ENCODE results near the gene SKI.

SKI gene

GRCh38 chr1:2289607-2290006, 61.5 kb downstream of the SKI start:
- H3K79me2 ChIP-seq (ENCODE audit: insufficient read depth, low read length), result peaks cover 53% of the 10 kb centered on the region
- no peaks in the 10 kb centered on the region for H3K9me3 ChIP-seq (ENCODE audit: insufficient read depth, low read length, severe bottlenecking)
- peak overlapping the region; percentile 83 for H3K27ac ChIP-seq (ENCODE audit: low read length)
- H3K9ac ChIP-seq (ENCODE audit: low read depth, low read length), result peak overlapping the region; percentile 50
- peak overlapping the region; percentile 67 for H3K4me2 ChIP-seq (ENCODE audit: insufficient read depth, low read length)
- TF ChIP-seq CTCF (IDR thresholded peaks at IDR 0.05; ENCODE audit: borderline replicate concordance, extremely low read depth, low read length, poor library complexity, severe bottlenecking) (no peak), EZH2 (IDR thresholded peaks at IDR 0.05; ENCODE audit: borderline replicate concordance, low read depth, low read length, severe bottlenecking) (no peak)
- H3K4me3 ChIP-seq (ENCODE audit: low read depth in 1 of 2, low read length in 2 of 2), result peak overlapping the region in 1 of 2 experiments; percentile 51; a peak in 2 of 4 replicates
- no peak overlapping the region for H2AFZ ChIP-seq (ENCODE audit: low read depth, low read length)
- no peaks in the 10 kb centered on the region for H3K36me3 ChIP-seq (ENCODE audit: insufficient read depth, low read length)
- ATAC-seq (ENCODE audit: insufficient read depth, low read depth), result no peak
- no peak for DNase-seq
- peaks cover 78% of the 10 kb centered on the region for H4K20me1 ChIP-seq (ENCODE audit: insufficient read depth, low read length)
- H3K4me1 ChIP-seq (ENCODE audit: insufficient read depth, low read length), result peaks cover 43% of the 10 kb centered on the region
- H3K27me3 ChIP-seq (ENCODE audit: insufficient read depth, low read length, poor library complexity), result no peaks in the 10 kb centered on the region

DNA sequence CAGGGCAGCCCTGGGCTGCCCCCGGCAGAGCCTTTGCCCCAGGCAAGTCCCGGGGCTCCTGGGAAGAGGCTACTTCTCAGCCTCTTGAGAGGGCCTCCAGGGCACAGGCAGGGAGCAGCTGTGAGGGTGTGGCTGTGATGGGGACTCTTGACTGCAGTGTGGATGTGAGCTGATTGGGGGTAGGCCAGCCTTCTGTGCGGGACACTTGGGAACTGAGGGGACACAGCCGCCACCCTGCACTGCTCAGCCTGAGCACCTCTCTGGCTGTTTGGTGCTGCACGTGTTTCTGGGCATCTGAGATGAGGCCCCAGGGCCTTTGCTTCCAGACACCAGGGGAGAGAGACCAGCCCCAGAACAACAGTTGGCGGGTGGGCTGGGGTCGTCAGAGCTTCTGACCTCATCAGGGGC, 62.1 kb downstream of the SKI start:
- peak overlapping the region; percentile 50 for H3K9ac ChIP-seq (ENCODE audit: low read depth, low read length)
- peak overlapping the region; percentile 83 for H3K27ac ChIP-seq (ENCODE audit: low read length)
- H3K79me2 ChIP-seq (ENCODE audit: insufficient read depth, low read length), result peaks cover 59% of the 10 kb centered on the region
- TF ChIP-seq EZH2 (IDR thresholded peaks at IDR 0.05; ENCODE audit: borderline replicate concordance, low read depth, low read length, severe bottlenecking) (no peak), CTCF (IDR thresholded peaks at IDR 0.05; ENCODE audit: borderline replicate concordance, extremely low read depth, low read length, poor library complexity, severe bottlenecking) (no peak)
- ATAC-seq (ENCODE audit: insufficient read depth, low read depth) (peak; percentile 67), DNase-seq (no peak)
- peak overlapping the region; percentile 67 for H3K4me2 ChIP-seq (ENCODE audit: insufficient read depth, low read length)
- H4K20me1 ChIP-seq (ENCODE audit: insufficient read depth, low read length), result peaks cover 79% of the 10 kb centered on the region
- H3K36me3 ChIP-seq (ENCODE audit: insufficient read depth, low read length), result no peaks in the 10 kb centered on the region
- H3K9me3 ChIP-seq (ENCODE audit: insufficient read depth, low read length, severe bottlenecking), result no peaks in the 10 kb centered on the region
- peaks cover 43% of the 10 kb centered on the region for H3K4me1 ChIP-seq (ENCODE audit: insufficient read depth, low read length)
- peak overlapping the region in 1 of 2 experiments; percentile 51; a peak in 2 of 4 replicates for H3K4me3 ChIP-seq (ENCODE audit: low read depth in 1 of 2, low read length in 2 of 2)
- H3K27me3 ChIP-seq (ENCODE audit: insufficient read depth, low read length, poor library complexity), result no peaks in the 10 kb centered on the region
- H2AFZ ChIP-seq (ENCODE audit: low read depth, low read length), result no peak overlapping the region

DNA sequence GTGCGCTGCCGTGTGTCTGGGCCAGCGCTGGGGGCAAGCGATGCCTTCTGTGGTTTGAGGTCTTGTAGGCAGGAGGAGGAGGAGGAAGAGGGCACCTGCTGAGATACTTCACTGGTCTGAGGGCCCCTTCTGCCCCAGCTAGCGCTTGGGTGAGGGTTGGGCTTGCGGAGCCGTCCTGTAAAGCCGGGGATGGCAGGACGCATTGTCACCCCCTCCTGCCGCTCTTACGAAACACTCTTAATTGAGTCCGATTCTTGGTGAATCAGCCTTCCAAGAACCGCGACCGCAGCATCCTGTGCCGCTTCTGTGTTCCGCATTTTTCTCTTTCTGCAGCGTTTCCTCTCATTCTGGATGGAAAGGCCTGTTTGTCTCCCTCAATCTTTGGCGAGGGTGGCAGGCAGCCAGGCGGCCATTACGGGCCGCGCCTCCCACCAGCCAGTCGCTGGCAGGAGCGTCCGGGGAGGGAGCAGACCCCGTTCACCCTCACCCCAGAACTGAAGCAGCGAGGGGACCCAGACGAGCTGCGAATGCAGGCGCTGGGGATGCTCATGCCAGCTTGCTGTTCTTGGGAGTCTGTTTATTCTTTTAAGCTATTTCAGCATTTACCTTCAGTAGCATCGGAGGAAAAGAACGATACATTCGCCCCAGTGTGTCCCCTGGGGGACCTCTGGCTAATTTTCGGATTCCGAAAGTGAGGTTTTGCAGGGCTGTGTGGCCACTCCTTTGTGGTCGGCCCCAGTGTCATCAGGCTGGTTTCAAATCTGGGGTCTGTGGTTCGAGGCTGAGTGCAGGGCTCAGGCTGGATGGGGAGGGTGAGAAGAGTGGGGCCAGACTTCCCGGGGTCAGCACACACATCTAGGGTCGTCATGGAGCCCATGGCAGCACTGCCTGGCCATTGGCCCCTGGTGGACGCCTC, 62.7 kb downstream of the SKI start:
- H3K79me2 ChIP-seq (ENCODE audit: insufficient read depth, low read length), result peaks cover 65% of the 10 kb centered on the region
- H3K27ac ChIP-seq (ENCODE audit: low read length), result peak overlapping the region; percentile 83
- peaks cover 85% of the 10 kb centered on the region for H4K20me1 ChIP-seq (ENCODE audit: insufficient read depth, low read length)
- H3K9me3 ChIP-seq (ENCODE audit: insufficient read depth, low read length, severe bottlenecking), result no peaks in the 10 kb centered on the region
- peak; percentile 90 for DNase-seq
- H3K4me3 ChIP-seq (ENCODE audit: low read depth in 1 of 2, low read length in 2 of 2), result peak overlapping the region in 1 of 2 experiments; percentile 51; a peak in 2 of 4 replicates
- peak overlapping the region; percentile 50 for H3K9ac ChIP-seq (ENCODE audit: low read depth, low read length)
- H3K36me3 ChIP-seq (ENCODE audit: insufficient read depth, low read length), result no peaks in the 10 kb centered on the region
- H3K27me3 ChIP-seq (ENCODE audit: insufficient read depth, low read length, poor library complexity), result no peaks in the 10 kb centered on the region
- TF ChIP-seq CTCF (IDR thresholded peaks at IDR 0.05; ENCODE audit: borderline replicate concordance, extremely low read depth, low read length, poor library complexity, severe bottlenecking) (no peak), EZH2 (IDR thresholded peaks at IDR 0.05; ENCODE audit: borderline replicate concordance, low read depth, low read length, severe bottlenecking) (no peak)
- peak; percentile 85 for ATAC-seq (ENCODE audit: insufficient read depth, low read depth)
- 0 out of 2 replicates have a peak overlapping the region, but pooled peaks have one; percentile 46 for H2AFZ ChIP-seq (ENCODE audit: low read depth, low read length)
- peak overlapping the region; percentile 67 for H3K4me2 ChIP-seq (ENCODE audit: insufficient read depth, low read length)
- peaks cover 43% of the 10 kb centered on the region for H3K4me1 ChIP-seq (ENCODE audit: insufficient read depth, low read length)
